ENCODE data around the gene PVALB. TPM values are rescaled to one million over a fixed set of nuclear protein-coding genes. Genes with fewer than 3 reads are reported as not detected.

PVALB gene, protein sequence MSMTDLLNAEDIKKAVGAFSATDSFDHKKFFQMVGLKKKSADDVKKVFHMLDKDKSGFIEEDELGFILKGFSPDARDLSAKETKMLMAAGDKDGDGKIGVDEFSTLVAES
- total RNA-seq, result not detected

DNA sequence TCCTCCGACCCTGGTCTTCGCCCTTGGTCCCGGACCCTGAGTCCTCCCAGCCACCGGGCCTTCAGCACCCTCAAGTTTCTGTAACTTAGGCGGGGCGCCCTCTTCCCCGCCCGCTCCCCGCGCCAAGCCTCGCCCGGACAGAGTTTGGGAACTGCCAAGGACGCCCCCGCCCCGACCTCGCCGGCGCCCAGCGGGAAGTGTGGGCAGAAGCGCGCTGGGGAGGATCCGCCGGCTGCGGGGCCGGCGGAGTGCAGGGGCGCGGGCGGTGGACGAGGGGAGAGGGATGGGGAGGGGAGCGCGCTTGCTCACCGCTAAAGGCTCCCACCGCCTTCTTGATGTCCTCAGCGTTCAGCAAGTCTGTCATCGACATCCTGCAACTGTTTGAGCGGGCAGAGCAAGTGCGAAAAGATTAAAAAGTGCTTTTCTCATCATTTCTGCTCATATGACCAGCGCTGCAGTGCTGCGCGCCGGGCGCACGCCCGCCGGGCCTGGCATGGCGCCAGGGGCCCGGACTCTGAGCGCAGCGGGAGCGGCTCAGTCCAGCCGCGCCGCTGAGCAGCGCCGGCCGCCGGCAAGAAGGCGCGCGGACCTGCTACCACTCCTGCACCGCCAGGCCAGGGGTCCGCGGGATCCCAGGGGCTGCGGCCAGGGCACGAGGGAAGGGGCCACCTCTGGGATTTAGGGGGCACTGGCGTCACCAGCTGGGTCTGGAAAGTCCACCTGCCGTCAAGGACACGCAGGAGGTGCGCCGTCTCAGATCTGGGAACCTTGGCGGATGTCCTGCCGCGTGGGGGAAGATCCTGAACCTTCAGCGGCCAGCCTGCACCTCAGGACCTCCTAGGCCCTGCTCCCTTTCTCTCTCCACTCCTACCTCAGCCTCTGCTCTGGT, at the start of gene PVALB:
TSS of gene PVALB (minus strand) at position 400 of the 889 bp plus-strand sequence. CDS start at position 370, 30 bp downstream.
- Mint-ChIP-seq H3K4me3 (no peak within 1 kb of the TSS), H3K4me1 (ENCODE audit: low read depth in 2 of 2) (no peaks in the 10 kb centered on the region), H3K36me3 (no peaks in the 10 kb centered on the region), H3K9me3 (no peaks in the 10 kb centered on the region), H3K27ac (no peak within 1 kb of the TSS), H3K27me3 (peaks cover 54 to 68% of the 10 kb centered on the region in 2 donors)
- ATAC-seq (no peak), DNase-seq (ENCODE audit: low spot score) (no peak)

DNA sequence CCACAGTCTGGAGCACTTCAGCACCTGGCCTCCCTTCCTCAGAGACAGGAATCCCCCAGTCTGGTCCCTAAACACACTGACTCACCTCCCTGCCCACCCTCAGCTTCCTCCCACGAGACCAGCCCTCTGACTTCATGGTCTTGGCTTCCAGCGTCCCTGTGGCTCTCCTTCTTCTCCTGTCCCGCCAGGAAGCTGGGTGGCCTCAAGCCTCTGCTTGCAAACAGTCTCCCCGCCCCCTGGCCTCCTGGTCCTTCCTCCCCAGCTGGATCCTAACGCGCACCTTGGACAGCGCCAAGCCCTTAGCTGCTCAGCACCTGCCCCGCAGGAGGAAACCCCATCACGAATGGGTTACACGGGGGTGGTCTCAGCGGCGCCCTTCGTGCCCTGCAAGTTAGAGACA, 48.5 kb upstream of the PVALB start:
- peak overlapping the region; percentile 76 to 96 for H3K27ac Mint-ChIP-seq
- peak overlapping the region; percentile 68 for H3K4me3 Mint-ChIP-seq
- peaks cover 40 to 56% of the 10 kb centered on the region in 2 donors for H3K4me1 Mint-ChIP-seq (ENCODE audit: low read depth in 2 of 2)
- DNase-seq (ENCODE audit: low spot score) (no peak), ATAC-seq (no peak)
- peaks cover 0 to 6% of the 10 kb centered on the region in 2 donors for H3K27me3 Mint-ChIP-seq
- H3K36me3 Mint-ChIP-seq, result peaks cover 14% of the 10 kb centered on the region
- no peaks in the 10 kb centered on the region for H3K9me3 Mint-ChIP-seq

DNA sequence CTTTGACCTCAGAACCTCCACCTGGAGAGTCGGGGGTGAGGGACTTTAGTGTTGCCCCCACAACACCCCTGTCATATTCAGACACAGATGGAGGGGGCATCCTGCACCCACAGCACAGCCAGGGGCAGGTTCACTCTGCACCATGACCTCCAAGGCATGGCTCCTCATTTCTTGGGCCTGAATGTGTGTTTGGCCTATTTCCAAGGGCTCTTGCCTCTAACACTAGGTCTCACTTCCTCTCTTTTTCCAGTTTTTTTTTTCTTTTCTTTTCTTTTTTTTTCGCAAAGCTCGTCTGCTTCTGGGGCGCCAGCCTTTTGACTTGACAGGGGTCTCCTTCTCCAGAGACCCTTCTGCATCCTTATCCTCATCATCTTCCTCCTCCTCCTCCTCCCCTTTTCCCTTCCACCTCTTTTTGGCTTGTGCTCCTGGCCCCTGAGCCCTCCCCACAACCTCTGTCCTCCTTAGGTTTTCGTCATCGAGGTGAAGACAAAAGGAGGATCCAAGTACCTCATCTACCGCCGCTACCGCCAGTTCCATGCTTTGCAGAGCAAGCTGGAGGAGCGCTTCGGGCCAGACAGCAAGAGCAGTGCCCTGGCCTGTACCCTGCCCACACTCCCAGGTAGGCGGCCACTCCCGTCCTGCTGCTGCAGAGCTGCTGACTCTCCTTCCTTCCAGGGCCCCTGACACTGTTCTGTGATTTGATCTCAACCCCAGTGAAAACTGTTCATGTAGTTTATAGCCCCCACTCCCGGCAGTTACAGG, 47.8 kb upstream of the PVALB start:
- no peak for ATAC-seq
- H3K9me3 Mint-ChIP-seq, result no peaks in the 10 kb centered on the region
- H3K4me1 Mint-ChIP-seq (ENCODE audit: low read depth in 2 of 2), result peaks cover 47 to 63% of the 10 kb centered on the region in 2 donors
- peak overlapping the region; percentile 68 for H3K4me3 Mint-ChIP-seq
- peak; percentile 42 for DNase-seq (ENCODE audit: low spot score)
- H3K36me3 Mint-ChIP-seq, result peaks cover 14% of the 10 kb centered on the region
- peak overlapping the region; percentile 76 to 96 for H3K27ac Mint-ChIP-seq
- H3K27me3 Mint-ChIP-seq, result peaks cover 0 to 6% of the 10 kb centered on the region in 2 donors

DNA sequence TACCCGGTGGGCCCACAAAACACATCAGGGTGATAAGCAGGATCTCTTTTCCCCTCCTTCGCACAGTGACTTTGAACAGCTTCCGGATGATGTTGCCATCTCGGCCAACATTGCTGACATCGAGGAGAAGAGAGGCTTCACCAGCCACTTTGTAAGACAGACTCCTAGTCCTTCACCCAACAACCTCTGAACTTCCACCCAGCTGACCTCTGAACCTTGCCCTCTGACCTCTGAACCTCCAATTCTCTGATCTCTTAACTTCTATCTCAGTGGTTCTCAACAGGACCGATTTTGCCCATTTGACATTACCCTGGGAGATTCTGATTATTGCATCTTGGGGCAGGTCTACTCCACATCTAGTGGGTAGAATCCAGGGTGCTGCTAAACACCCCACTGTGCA, 47.1 kb upstream of the PVALB start:
- peak overlapping the region in 1 of 2 donors; percentile 96 for H3K27ac Mint-ChIP-seq
- H3K27me3 Mint-ChIP-seq, result peaks cover 0 to 6% of the 10 kb centered on the region in 2 donors
- peaks cover 14% of the 10 kb centered on the region for H3K36me3 Mint-ChIP-seq
- DNase-seq (ENCODE audit: low spot score) (no peak), ATAC-seq (no peak)
- H3K4me3 Mint-ChIP-seq, result peak overlapping the region; percentile 4
- peaks cover 49 to 70% of the 10 kb centered on the region in 2 donors for H3K4me1 Mint-ChIP-seq (ENCODE audit: low read depth in 2 of 2)
- H3K9me3 Mint-ChIP-seq, result no peaks in the 10 kb centered on the region

DNA sequence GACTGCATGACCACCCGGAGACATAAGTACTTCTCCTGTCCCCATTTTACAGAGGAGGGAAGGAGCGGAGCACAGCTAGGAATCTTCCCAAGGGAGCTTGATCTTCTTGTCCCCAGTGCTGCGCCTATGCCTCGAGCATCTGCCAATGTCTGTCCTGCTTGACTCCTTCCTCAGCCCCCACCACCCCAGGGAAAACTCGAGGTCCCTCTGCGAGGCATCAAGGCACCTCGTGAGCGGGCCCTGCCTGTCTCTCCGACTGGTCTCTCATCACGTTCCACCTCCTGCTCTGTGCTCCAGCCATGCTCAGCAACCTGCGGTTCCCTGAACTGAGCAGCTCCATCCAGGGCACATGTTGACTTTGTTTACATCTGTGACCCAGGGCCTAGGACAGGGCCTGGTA, 46.4 kb upstream of the PVALB start:
- peak; percentile 54 for DNase-seq (ENCODE audit: low spot score)
- peaks cover 14% of the 10 kb centered on the region for H3K36me3 Mint-ChIP-seq
- peaks cover 0 to 6% of the 10 kb centered on the region in 2 donors for H3K27me3 Mint-ChIP-seq
- H3K9me3 Mint-ChIP-seq, result no peaks in the 10 kb centered on the region
- peak overlapping the region; percentile 4 for H3K4me3 Mint-ChIP-seq
- peak overlapping the region; percentile 90 to 96 for H3K27ac Mint-ChIP-seq
- no peak for ATAC-seq
- peaks cover 52 to 75% of the 10 kb centered on the region in 2 donors for H3K4me1 Mint-ChIP-seq (ENCODE audit: low read depth in 2 of 2)

DNA sequence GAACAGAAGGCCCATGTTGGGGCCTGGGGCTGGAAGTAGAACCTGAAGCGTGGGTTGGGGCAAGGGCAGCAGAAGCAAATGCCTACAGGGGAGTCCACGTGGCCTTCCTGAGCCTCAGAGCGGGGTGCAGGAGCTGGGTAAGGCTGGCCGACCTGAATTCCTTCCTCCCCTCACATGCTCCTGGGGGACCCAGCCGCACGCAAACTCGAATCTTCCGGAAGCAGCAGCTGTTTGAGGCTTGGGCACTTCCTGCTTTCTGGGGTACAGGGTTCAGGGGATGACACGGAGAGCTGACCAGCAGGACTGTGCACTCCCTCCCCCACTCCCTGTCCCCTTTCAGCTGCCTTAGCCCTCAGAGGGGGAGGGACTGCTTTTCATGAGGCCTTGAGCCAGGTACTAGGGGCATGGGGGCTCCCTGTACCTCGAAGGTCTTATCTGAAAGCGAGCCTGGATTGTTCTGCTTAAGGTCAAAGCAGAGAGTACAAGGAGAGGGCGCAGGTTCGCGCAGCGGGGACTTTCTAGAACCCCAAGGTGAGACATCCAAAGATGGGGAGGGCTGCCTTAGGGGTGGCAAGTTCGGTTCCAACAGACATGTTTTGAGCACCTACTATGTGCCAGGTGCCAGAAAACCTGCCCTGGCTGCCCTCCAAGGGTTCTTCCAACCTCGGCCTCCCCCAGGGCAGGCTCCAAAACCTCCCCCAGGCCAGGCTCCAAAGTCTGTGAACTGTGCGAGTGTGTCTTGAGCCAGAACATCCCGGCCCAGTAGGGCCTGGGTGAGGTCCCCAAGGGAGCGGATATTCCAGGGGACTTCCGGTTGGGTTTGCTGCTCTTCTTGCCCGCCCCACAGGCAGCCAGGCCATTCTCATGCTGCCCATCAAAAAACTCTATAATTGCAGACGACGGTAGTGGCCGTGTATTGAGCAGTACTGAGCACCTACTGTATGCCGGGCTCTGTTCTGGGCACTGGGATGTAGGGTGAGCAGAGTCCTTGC, 45.7 kb upstream of the PVALB start:
- DNase-seq (ENCODE audit: low spot score), result peak; percentile 62
- Mint-ChIP-seq H3K27me3 (peaks cover 0 to 6% of the 10 kb centered on the region in 2 donors), H3K4me1 (ENCODE audit: low read depth in 2 of 2) (peaks cover 53 to 75% of the 10 kb centered on the region in 2 donors), H3K27ac (peak overlapping the region; percentile 90 to 96), H3K36me3 (peaks cover 14% of the 10 kb centered on the region), H3K9me3 (no peaks in the 10 kb centered on the region), H3K4me3 (peak overlapping the region; percentile 32)
- peak in 1 of 2 donors; percentile 4 for ATAC-seq

DNA sequence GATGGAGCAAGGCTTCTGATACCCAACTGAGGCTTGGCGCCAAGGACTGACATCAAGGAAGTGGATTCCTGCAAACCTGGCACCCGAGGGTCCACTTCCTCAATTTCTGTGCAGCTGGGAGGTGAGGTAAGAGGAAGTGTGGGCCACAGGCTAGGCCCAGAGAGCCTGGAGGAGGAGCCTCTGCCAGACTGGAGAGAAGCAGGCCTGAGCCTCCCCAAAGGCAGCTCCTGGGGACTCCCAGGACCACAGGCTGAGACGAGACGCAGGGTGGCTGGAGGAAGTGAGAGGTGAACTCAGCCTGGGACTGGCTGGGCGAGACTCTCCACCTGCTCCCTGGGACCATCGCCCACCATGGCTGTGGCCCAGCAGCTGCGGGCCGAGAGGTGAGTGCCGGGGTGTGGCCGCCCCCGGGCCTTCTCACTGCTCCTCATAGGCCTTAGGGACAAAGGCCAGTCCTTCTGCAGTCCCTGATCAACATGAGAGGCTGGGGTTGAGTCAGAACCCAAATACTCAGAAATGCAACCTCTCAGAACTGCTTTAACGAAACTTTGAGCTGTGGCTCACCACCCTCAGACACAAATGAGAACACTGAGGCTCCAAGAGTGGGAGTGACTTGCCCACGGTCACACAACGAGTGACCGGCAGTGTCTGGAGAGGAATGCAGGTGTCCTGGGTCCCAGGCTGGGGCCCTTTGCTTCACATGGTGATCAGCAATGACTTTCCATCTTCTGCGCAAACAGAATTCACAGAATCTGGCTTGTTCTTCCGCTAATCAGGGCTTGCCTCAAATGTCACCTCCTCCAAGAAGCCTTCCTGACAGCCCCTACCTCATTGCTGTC, 44.2 kb upstream of the PVALB start, which contains the start of gene NCF4:
TSS of gene NCF4 (plus strand) at position 186 of the 839 bp plus-strand sequence. CDS start at position 352, 166 bp downstream.
- H3K27me3 Mint-ChIP-seq, result peaks cover 0 to 5% of the 10 kb centered on the region in 2 donors

DNA sequence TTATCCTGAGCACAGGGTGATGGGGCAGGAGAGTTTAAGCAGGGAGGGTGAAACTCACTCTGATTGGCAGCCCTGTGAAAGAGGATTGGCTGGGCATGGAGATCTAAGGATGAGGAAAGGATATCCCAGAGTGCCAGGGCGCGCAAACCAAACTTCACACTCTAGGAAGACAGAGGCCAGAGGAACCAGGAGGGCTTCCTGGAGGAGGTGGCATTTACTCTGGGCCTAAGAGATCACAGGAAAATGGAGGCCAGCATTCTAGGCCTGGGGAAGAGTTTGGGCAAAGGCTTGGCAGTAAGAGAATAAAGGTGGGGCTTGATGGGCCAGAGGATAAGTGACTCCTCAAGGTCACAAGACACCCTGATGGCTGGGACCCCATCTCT, 43.6 kb upstream of the PVALB start:
- Mint-ChIP-seq H3K36me3 (no peaks in the 10 kb centered on the region), H3K4me1 (ENCODE audit: low read depth in 2 of 2) (peaks cover 51 to 71% of the 10 kb centered on the region in 2 donors), H3K9me3 (no peaks in the 10 kb centered on the region), H3K4me3 (peak overlapping the region; percentile 83), H3K27ac (peak overlapping the region; percentile 90 to 96), H3K27me3 (peaks cover 0 to 5% of the 10 kb centered on the region in 2 donors)
- no peak for DNase-seq (ENCODE audit: low spot score)
- no peak for ATAC-seq

More for the DNA sequence above, 44.2 kb upstream of the PVALB start, which contains the start of gene NCF4:
- peak within 1 kb of the TSS; percentile 83 for H3K4me3 Mint-ChIP-seq
- H3K36me3 Mint-ChIP-seq, result peaks cover 5% of the 10 kb centered on the region
- ATAC-seq (peak; percentile 86), DNase-seq (ENCODE audit: low spot score) (peak; percentile 77)
- H3K4me1 Mint-ChIP-seq (ENCODE audit: low read depth in 2 of 2), result peaks cover 53 to 72% of the 10 kb centered on the region in 2 donors
- H3K27ac Mint-ChIP-seq, result peak within 1 kb of the TSS; percentile 90 to 96
- H3K9me3 Mint-ChIP-seq, result no peaks in the 10 kb centered on the region

DNA sequence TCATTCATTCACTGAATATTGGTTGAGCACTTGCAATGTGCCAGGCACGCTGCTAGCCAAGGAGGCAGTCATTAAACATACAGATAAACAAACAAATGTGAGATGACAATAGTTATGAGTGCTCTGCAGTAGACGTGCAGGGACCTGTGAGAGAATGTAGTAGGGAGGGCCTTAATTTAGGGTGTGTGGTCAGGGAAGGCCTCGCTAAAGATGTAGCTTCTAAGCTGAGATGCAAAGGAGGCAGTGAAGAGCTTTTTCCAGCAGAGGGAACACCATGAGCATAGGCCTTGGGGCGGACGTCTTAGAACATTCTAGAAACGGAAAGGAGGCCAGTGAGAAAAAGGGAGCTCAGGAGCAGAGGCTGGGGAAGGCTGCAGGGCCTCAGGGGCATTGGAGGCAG, 43.2 kb upstream of the PVALB start:
- DNase-seq (ENCODE audit: low spot score) (no peak), ATAC-seq (no peak)
- Mint-ChIP-seq H3K9me3 (no peaks in the 10 kb centered on the region), H3K4me3 (peak overlapping the region; percentile 83), H3K36me3 (no peaks in the 10 kb centered on the region), H3K27ac (peak overlapping the region; percentile 90 to 96), H3K27me3 (peaks cover 0 to 4% of the 10 kb centered on the region in 2 donors), H3K4me1 (ENCODE audit: low read depth in 2 of 2) (peaks cover 47 to 67% of the 10 kb centered on the region in 2 donors)

DNA sequence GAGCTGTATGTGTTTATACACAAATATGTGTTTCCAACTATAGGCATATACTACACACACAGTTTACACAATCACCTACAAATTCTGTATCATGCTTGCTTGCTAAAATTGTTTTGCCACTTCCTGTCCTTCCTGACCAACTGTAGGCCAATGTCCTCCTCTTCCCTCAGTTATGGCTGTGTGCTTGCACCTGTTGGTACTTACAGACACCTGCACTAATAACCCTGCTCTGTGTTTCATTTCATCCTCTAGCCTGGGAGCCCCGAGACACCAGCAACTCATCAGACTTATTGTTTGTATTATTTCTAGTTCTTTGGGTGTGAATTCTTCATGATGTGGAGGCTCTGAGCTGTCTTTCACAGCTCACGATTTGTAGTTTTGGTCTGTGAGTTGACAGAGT, 42.1 kb upstream of the PVALB start:
- H3K9me3 Mint-ChIP-seq, result no peaks in the 10 kb centered on the region
- peaks cover 42 to 58% of the 10 kb centered on the region in 2 donors for H3K4me1 Mint-ChIP-seq (ENCODE audit: low read depth in 2 of 2)
- no peaks in the 10 kb centered on the region for H3K36me3 Mint-ChIP-seq
- H3K27ac Mint-ChIP-seq, result peak overlapping the region; percentile 90 to 96
- no peak for ATAC-seq
- peak overlapping the region; percentile 83 for H3K4me3 Mint-ChIP-seq
- peaks cover 0 to 2% of the 10 kb centered on the region in 2 donors for H3K27me3 Mint-ChIP-seq
- DNase-seq (ENCODE audit: low spot score), result no peak

DNA sequence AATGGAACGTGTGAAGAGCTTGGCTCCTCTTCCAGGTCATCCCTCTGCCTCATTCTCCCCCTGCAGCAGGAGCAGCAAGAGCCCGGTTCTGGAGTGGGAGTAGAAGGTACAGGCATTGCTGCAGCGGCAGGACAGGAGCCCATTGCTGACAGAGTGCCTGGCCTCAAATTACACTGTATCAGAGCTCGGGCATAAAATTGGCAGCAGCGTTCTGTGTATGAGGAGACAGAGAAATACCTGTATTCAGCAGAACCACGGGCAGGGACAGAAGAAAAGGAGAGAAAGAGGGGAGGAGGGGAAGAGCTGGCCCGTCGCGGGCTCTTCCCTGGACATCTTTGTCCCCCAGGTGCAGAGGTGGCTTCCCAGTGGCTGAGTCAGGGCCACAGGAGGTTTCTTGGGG, 41.3 kb upstream of the PVALB start:
- Mint-ChIP-seq H3K27me3 (peaks cover 0 to 2% of the 10 kb centered on the region in 2 donors), H3K4me3 (no peak overlapping the region), H3K4me1 (ENCODE audit: low read depth in 2 of 2) (peaks cover 47 to 58% of the 10 kb centered on the region in 2 donors), H3K27ac (peak overlapping the region; percentile 90 to 96), H3K9me3 (no peaks in the 10 kb centered on the region), H3K36me3 (no peaks in the 10 kb centered on the region)
- DNase-seq (ENCODE audit: low spot score) (no peak), ATAC-seq (no peak)

DNA sequence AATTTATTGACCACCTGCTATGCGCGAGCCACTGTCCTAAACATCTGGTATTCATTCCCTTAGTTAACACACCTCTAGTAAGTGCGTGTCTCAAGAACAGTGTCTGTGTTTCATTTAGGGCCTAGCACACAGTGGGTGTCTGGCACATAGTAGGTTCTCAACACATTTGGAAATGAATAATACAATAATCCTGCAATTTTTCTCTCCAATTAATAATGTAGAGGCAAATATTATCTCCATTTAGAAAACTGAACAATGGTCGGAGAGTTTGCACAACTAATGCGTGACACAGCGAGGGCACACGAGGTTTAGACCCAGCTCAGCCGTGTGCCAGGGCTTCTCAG, 39.9 kb upstream of the PVALB start:
- H3K36me3 Mint-ChIP-seq, result no peaks in the 10 kb centered on the region
- peaks cover 0 to 2% of the 10 kb centered on the region in 2 donors for H3K27me3 Mint-ChIP-seq
- ATAC-seq (no peak), DNase-seq (ENCODE audit: low spot score) (no peak)
- H3K4me1 Mint-ChIP-seq (ENCODE audit: low read depth in 2 of 2), result peaks cover 42 to 59% of the 10 kb centered on the region in 2 donors
- peak overlapping the region; percentile 6 to 57 for H3K27ac Mint-ChIP-seq
- H3K9me3 Mint-ChIP-seq, result peaks cover 3% of the 10 kb centered on the region
- H3K4me3 Mint-ChIP-seq, result peak overlapping the region; percentile 67
